HepG2 (cell line): ENCODE measurements around the gene CNOT10. TPM values are rescaled to one million over a fixed set of nuclear protein-coding genes. Genes with fewer than 3 reads are reported as not detected.

ENCODE experiments used
- ATAD3A ChIP-seq: sonication (generic); formaldehyde crosslinking; IDR thresholded peaks from 2 replicates; pipeline ENCODE4 v1.4.0; 2020; ENCODE audit warnings: missing genetic modification reagents
- BRF2 ChIP-seq: sonication (generic); formaldehyde crosslinking; IDR thresholded peaks from 2 replicates; pipeline ENCODE4 v1.8.1; 2022; ENCODE audit warnings: mild to moderate bottlenecking, missing genetic modification reagents
- CEBPZ ChIP-seq: IDR thresholded peaks from 2 replicates; pipeline ENCODE4 v1.6.1; 2012; ENCODE audit warnings: low read length, improper control_type of control experiment
- CENPT ChIP-seq: sonication (generic); formaldehyde crosslinking; IDR thresholded peaks from 2 replicates; pipeline ENCODE4 v1.8.0; 2022; ENCODE audit warnings: low read depth, mild to moderate bottlenecking, moderate library complexity, missing genetic modification reagents
- ETV5 ChIP-seq: IDR thresholded peaks from 2 replicates; pipeline ENCODE4 v1.6.1; 2018; ENCODE audit warnings: missing biosample characterization, missing genetic modification reagents, inconsistent platforms, borderline replicate concordance
- GMEB1 ChIP-seq: sonication (generic); formaldehyde crosslinking; IDR thresholded peaks from 2 replicates; pipeline ENCODE4 v1.5.1; 2020; ENCODE audit warnings: missing genetic modification reagents, mild to moderate bottlenecking, borderline replicate concordance
- MAFK ChIP-seq, 2 experiments: IDR thresholded peaks in 1 of 2; conservative IDR thresholded peaks in 1 of 2; 2 replicates each; pipeline ENCODE4 v1.6.1; 2011; ENCODE audit warnings: improper control_type of control experiment in 2 of 2, low read length in 2 of 2
- NKX3-1 ChIP-seq: sonication (generic); formaldehyde crosslinking; IDR thresholded peaks from 2 replicates; pipeline ENCODE4 v1.5.0; 2020; ENCODE audit warnings: missing genetic modification reagents
- PRDM4 ChIP-seq: sonication (generic); formaldehyde crosslinking; IDR thresholded peaks from 2 replicates; pipeline ENCODE4 v1.9.0; 2021; ENCODE audit warnings: missing genetic modification reagents, borderline replicate concordance
- RFXAP ChIP-seq: sonication (generic); formaldehyde crosslinking; IDR thresholded peaks from 2 replicates; pipeline ENCODE4 v1.4.0; 2020; ENCODE audit warnings: missing genetic modification reagents, borderline replicate concordance
- SMAD9 ChIP-seq: sonication (generic); formaldehyde crosslinking; IDR thresholded peaks from 2 replicates; pipeline ENCODE4 v1.5.1; 2020; ENCODE audit warnings: mild to moderate bottlenecking, missing genetic modification reagents
- SMARCE1 ChIP-seq: fragments of 450-650 bp; IDR thresholded peaks from 2 replicates; pipeline ENCODE4 v1.6.1; 2017; ENCODE audit warnings: borderline replicate concordance
- WIZ ChIP-seq: sonication (generic); formaldehyde crosslinking; IDR thresholded peaks from 2 replicates; pipeline ENCODE4 v1.5.1; 2020; ENCODE audit warnings: mild to moderate bottlenecking, missing genetic modification reagents
- ZNF547 ChIP-seq: sonication (generic); formaldehyde crosslinking; IDR thresholded peaks from 2 replicates; pipeline ENCODE4 v1.5.1; 2020; ENCODE audit warnings: mild to moderate bottlenecking, missing genetic modification reagents
- ZNF670 ChIP-seq: sonication (generic); formaldehyde crosslinking; IDR thresholded peaks from 2 replicates; pipeline ENCODE4 v1.8.0; 2022; ENCODE audit warnings: mild to moderate bottlenecking, missing genetic modification reagents, borderline replicate concordance
- ZNF672 ChIP-seq: sonication (generic); formaldehyde crosslinking; IDR thresholded peaks from 2 replicates; pipeline ENCODE4 v1.8.1; 2022; ENCODE audit warnings: missing genetic modification reagents
- polyA plus RNA-seq, 8 experiments: library from polyadenylated mRNA; depleted of rRNA in 3 of 8; stranded (reverse) in 7 of 8; unstranded in 1 of 8; fragments of >200 nt; fragmentation: Illumina TruSeq in 4 of 8; extraction: Trizol in 4 of 8; gene quantifications; 2 replicates each; pipeline versions ENCODE4 v1.2.1 to v1.2.3, GENCODE V29; 2011 to 2016; ENCODE audit warnings: low read depth in 4 of 8, missing spikeins in 1 of 8, mixed read lengths in 1 of 8; ENCODE audit not compliant: insufficient read depth in 1 of 8
- total RNA-seq, 5 experiments: library from RNA; depleted of rRNA; stranded (reverse); fragments of >200 nt; fragmentation: Illumina TruSeq; extraction: Trizol; gene quantifications; 2 replicates each; pipeline ENCODE4 v1.2.3, GENCODE V29; 2016; ENCODE audit warnings: low read depth in 1 of 5
- TF ChIP-seq, protein P1 (sequence below): sonication (generic); formaldehyde crosslinking; IDR thresholded peaks from 2 replicates; pipeline ENCODE4 v1.8.0; 2022; ENCODE audit warnings: low read depth, missing genetic modification reagents
- TF ChIP-seq, protein P2 (sequence below): sonication (generic); formaldehyde crosslinking; IDR thresholded peaks from 2 replicates; pipeline ENCODE4 v1.4.0; 2020; ENCODE audit warnings: mild to moderate bottlenecking, missing genetic modification reagents

Gene CNOT10
- total and polyA plus RNA-seq, 2 of the 13 experiments (the other 11 are each of a cell fraction or from before 2014, with no cell fraction given): 21.2 to 34.1 TPM

DNA sequence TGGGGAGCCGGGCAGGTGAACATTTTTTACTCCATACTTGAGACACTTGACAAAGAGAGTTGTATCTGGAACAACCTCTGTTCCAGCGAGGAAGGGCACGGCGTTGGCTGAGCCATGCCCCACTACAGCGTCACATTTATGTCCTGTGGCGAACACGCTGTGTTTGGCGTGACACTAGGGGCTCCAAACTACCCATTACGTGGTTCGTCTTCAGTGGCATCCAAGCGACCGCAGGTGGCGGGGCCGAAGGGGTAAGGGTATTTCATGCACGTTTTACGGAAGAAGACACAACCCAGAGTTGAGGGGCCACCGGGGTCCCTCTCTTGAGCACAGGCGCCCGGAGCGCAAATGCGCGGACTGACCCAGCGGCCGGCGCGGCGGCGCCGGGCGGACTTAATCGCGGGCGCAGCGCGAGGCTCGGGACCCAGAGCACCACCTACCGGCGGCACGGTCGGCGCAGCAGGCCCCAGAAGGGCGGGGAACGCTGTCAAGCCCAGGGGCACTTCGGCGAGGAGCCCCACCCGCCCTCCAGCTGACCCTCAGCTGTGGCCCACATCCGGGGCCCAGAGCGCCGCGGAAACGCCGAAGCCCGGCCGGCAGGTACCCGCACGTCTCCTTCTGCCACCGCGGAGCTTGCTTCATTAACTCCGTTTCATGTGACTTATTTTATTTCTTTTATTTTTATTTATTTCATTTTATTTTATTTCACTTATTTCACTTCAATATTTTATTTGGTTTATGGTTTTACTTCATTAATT lies 96.4 kb downstream of the CNOT10 start (continued):
- TF ChIP-seq, protein P1, sequence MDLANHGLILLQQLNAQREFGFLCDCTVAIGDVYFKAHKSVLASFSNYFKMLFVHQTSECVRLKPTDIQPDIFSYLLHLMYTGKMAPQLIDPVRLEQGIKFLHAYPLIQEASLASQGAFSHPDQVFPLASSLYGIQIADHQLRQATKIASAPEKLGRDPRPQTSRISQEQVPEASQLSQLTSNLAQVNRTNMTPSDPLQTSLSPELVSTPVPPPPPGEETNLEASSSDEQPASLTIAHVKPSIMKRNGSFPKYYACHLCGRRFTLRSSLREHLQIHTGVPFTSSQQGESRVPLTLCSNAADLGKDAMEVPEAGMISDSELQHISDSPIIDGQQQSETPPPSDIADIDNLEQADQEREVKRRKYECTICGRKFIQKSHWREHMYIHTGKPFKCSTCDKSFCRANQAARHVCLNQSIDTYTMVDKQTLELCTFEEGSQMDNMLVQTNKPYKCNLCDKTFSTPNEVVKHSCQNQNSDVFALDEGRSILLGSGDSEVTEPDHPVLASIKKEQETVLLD (CRISPR knock-in tag): no peak
- TF ChIP-seq CENPT (CRISPR knock-in tag) (no peak), WIZ (no peak), BRF2 (no peak), PRDM4 (CRISPR knock-in tag) (no peak), SMARCE1 (no peak), RFXAP (CRISPR knock-in tag) (peak; percentile 68), ETV5 (peak; percentile 84), SMAD9 (CRISPR knock-in tag) (no peak; the same call in 1 of the 2 replicates), ZNF670 (CRISPR knock-in tag) (no peak), CEBPZ (no peak), ZNF547 (CRISPR knock-in tag) (peak; percentile 89), MAFK (conservative IDR thresholded peaks at IDR 0.05 in 1 of 2, IDR thresholded peaks at IDR 0.05 in 1 of 2; ENCODE audit: low read length in 2 of 2) (no peak), ATAD3A (CRISPR knock-in tag) (no peak), GMEB1 (CRISPR knock-in tag) (peak; percentile 64; the same call in 1 of the 2 replicates), NKX3-1 (CRISPR knock-in tag) (no peak), ZNF672 (no peak)
- TF ChIP-seq, protein P2, sequence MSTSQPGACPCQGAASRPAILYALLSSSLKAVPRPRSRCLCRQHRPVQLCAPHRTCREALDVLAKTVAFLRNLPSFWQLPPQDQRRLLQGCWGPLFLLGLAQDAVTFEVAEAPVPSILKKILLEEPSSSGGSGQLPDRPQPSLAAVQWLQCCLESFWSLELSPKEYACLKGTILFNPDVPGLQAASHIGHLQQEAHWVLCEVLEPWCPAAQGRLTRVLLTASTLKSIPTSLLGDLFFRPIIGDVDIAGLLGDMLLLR: peak; percentile 42; the same call in 1 of the 2 replicates
